ENCODE data around the gene CFB.

CFB gene

DNA sequence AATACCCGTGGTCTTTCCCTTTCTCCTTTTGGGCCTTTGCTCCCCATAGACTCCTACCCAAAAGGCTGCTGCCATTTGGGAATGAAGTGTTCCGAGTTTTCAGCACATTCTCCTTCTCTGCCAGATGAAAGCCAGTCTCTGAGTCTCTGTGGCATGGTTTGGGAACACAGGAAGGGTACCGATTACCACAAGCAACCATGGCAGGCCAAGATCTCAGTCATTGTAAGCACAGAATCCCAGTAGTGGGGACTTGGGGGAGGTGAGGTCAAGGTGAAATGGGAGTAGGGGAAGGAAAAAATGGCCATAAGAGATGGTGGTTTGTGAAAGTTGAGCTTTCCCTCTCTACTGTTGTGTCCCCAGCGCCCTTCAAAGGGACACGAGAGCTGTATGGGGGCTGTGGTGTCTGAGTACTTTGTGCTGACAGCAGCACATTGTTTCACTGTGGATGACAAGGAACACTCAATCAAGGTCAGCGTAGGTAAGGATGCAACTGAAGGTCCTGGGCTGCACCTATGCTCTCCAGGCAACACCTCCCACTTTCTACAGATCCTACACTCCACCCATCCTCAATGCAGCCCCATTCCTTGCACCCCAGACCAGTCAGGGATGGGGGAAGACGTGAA is 4.1 kb downstream of the CFB start:
- DNase-seq (ENCODE audit: low read depth): no peak
- no peak overlapping the region for H3K4me3 ChIP-seq (ENCODE audit: low read depth, low read length)
- TF ChIP-seq, protein P1, sequence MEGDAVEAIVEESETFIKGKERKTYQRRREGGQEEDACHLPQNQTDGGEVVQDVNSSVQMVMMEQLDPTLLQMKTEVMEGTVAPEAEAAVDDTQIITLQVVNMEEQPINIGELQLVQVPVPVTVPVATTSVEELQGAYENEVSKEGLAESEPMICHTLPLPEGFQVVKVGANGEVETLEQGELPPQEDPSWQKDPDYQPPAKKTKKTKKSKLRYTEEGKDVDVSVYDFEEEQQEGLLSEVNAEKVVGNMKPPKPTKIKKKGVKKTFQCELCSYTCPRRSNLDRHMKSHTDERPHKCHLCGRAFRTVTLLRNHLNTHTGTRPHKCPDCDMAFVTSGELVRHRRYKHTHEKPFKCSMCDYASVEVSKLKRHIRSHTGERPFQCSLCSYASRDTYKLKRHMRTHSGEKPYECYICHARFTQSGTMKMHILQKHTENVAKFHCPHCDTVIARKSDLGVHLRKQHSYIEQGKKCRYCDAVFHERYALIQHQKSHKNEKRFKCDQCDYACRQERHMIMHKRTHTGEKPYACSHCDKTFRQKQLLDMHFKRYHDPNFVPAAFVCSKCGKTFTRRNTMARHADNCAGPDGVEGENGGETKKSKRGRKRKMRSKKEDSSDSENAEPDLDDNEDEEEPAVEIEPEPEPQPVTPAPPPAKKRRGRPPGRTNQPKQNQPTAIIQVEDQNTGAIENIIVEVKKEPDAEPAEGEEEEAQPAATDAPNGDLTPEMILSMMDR (IDR thresholded peaks at IDR 0.05; ENCODE audit: low read depth, low read length): no peak
- TF ChIP-seq POLR2A (IDR thresholded peaks at IDR 0.05; ENCODE audit: extremely low read depth, insufficient read length) (no peak), MYC (IDR thresholded peaks at IDR 0.05; ENCODE audit: low read depth, low read length) (no peak)
- TF ChIP-seq, protein P2, sequence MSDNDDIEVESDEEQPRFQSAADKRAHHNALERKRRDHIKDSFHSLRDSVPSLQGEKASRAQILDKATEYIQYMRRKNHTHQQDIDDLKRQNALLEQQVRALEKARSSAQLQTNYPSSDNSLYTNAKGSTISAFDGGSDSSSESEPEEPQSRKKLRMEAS (IDR thresholded peaks at IDR 0.05; ENCODE audit: low read depth, low read length): no peak

DNA sequence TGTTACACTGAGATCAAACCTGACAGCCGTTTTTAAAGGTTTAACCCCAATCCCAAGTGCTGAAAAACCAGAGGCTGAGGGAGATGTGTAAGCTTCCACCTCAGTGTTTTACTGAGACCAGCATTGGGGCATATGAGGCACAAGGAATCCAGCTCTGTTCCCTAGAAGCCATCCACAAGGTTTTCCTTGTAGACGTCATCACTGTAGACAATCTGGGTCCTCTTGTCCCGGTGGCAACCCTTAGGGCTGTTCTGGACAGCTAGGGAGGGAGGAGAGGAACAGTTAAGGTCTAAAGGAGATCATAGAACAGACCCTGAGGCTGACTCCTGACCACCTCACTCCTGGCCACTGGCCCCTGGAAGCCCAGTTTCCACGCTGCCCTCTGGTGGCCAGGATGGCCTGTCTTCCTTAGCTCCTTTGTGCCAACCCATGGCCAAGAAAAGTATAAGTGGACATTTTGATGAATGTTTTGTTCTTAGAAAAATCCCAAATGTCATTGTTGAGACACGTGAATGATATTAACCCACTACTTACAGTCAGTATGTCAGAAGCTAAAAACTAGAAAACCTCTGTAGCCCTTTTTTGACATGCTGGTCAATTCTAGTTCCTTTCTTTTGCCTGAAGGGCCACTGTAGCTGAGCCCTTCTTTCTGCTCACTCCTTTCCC is 6.4 kb downstream of the CFB start:
- DNase-seq (ENCODE audit: low read depth): peak; percentile 62
- no peak overlapping the region for H3K4me3 ChIP-seq (ENCODE audit: low read depth, low read length)
- no peak for TF ChIP-seq MYC (IDR thresholded peaks at IDR 0.05; ENCODE audit: low read depth, low read length)
- TF ChIP-seq POLR2A (IDR thresholded peaks at IDR 0.05; ENCODE audit: extremely low read depth, insufficient read length): no peak
- TF ChIP-seq, protein P2 (IDR thresholded peaks at IDR 0.05; ENCODE audit: low read depth, low read length): no peak
- TF ChIP-seq, protein P1 (IDR thresholded peaks at IDR 0.05; ENCODE audit: low read depth, low read length): peak; percentile 89

DNA sequence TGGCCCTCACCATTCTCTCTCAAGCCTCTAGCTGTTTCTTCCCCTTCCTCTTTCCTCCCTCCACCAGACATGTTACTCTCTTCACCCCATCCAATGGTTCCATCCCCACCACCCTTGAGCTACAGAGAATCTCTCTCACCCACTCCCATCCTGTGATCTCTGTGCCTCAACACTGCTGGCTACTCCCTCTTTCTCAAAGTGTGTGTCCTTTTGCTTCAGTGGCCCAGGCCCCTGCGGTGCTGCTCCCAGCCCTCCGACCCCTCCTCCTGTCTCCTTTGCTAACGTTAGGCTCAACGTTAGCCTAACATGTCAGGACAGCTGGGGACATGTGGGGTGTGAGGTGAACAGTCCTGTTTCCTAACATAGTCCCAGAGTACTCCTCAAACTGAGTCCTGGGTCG is 7.0 kb downstream of the CFB start:
- TF ChIP-seq, protein P2 (IDR thresholded peaks at IDR 0.05; ENCODE audit: low read depth, low read length): no peak
- TF ChIP-seq MYC (IDR thresholded peaks at IDR 0.05; ENCODE audit: low read depth, low read length): no peak
- no peak for TF ChIP-seq POLR2A (IDR thresholded peaks at IDR 0.05; ENCODE audit: extremely low read depth, insufficient read length)
- TF ChIP-seq, protein P1 (IDR thresholded peaks at IDR 0.05; ENCODE audit: low read depth, low read length): no peak

DNA sequence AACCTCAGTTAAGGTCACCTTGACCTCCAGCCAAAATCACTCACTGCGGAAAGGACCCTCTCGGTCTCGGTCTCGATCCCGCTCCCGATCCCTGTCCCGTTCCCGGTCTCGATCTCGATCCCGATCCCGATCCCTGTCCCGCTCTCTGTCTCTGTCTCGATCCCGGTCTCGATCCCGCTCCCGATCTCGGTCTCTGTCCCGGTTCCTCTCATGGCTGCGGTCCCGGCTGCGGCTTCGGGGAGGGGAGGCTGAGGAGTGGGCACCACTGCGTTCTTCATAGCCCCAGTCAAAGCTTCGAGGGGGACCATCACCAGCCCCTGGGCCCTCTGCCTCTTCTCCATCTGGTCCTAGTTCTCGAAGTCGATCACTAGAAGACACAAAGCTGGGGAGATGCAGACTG is 8.6 kb downstream of the CFB start:
- TF ChIP-seq MYC (IDR thresholded peaks at IDR 0.05; ENCODE audit: low read depth, low read length) (no peak), POLR2A (IDR thresholded peaks at IDR 0.05; ENCODE audit: extremely low read depth, insufficient read length) (no peak)
- TF ChIP-seq, protein P2 (IDR thresholded peaks at IDR 0.05; ENCODE audit: low read depth, low read length): no peak
- TF ChIP-seq, protein P1 (IDR thresholded peaks at IDR 0.05; ENCODE audit: low read depth, low read length): no peak
- H3K4me3 ChIP-seq (ENCODE audit: low read depth, low read length): no peak overlapping the region
- DNase-seq (ENCODE audit: low read depth): no peak

More for the DNA sequence above, 7.0 kb downstream of the CFB start:
- no peak overlapping the region for H3K4me3 ChIP-seq (ENCODE audit: low read depth, low read length)
- DNase-seq (ENCODE audit: low read depth): no peak

DNA sequence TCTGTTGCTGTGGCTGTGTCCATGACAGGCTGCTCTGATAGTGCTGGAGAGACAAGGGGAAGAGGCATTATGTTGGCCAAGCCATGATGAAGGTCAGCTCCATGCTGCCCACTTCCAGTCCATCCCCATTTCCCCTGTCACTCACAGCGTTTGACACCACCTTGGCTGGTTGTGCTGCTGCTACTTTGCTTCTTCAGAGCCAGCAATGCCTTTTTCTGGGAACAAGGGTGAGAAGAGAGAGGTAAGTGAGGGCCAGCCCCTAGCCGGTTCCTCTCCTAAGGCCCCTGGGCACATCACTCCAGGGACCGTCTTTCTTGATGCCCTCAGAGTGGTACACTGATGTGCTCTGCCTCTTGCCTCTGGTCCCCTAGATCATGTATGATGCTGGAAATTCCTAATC is 10.9 kb downstream of the CFB start:
- no peak for DNase-seq (ENCODE audit: low read depth)
- H3K4me3 ChIP-seq (ENCODE audit: low read depth, low read length): no peak overlapping the region
- TF ChIP-seq, protein P2 (IDR thresholded peaks at IDR 0.05; ENCODE audit: low read depth, low read length): no peak
- TF ChIP-seq, protein P1 (IDR thresholded peaks at IDR 0.05; ENCODE audit: low read depth, low read length): no peak
- TF ChIP-seq MYC (IDR thresholded peaks at IDR 0.05; ENCODE audit: low read depth, low read length) (no peak), POLR2A (IDR thresholded peaks at IDR 0.05; ENCODE audit: extremely low read depth, insufficient read length) (no peak)

All from NB4 (cell line).